K562 (cell line): ENCODE measurements around the gene HMGN2. TPM values are rescaled to one million over a fixed set of nuclear protein-coding genes. Genes with fewer than 3 reads are reported as not detected.

ENCODE experiments used
- FOXJ3 ChIP-seq: sonication (generic); formaldehyde crosslinking; IDR thresholded peaks from 2 replicates; pipeline ENCODE4 v1.4.0; 2020; ENCODE audit warnings: mild to moderate bottlenecking, missing genetic modification reagents
- GTF2F1 ChIP-seq: IDR thresholded peaks from 2 replicates; pipeline ENCODE4 v1.6.1; 2011; ENCODE audit warnings: low read depth, low read length, improper control_type of control experiment
- HMG20A ChIP-seq: fragments of 450-650 bp; formaldehyde crosslinking; conservative IDR thresholded peaks from 2 replicates; pipeline ENCODE4 v1.4.0; 2020; ENCODE audit warnings: mild to moderate bottlenecking, mixed read lengths
- MNT ChIP-seq, 2 experiments: fragments of 450-650 bp; conservative IDR thresholded peaks; 2 replicates each; pipeline ENCODE4 v1.6.1; 2017; ENCODE audit warnings: mild to moderate bottlenecking in 2 of 2, moderate library complexity in 2 of 2
- MYC ChIP-seq, 2 experiments: fragments of 250-450 bp in 1 of 2; sonication (Bioruptor Pico) in 1 of 2; IDR thresholded peaks; 2 replicates each; pipeline versions ENCODE4 v1.5.1 to v1.6.1; 2012 to 2021; ENCODE audit warnings: low read depth in 2 of 2, borderline replicate concordance in 1 of 2, improper control_type of control experiment in 1 of 2, low read length in 1 of 2, mild to moderate bottlenecking in 1 of 2, moderate library complexity in 1 of 2
- NCOA2 ChIP-seq, 2 experiments: fragments of 450-650 bp; IDR thresholded peaks; 2 replicates each; pipeline ENCODE4 v1.6.1; 2018; ENCODE audit warnings: mild to moderate bottlenecking in 2 of 2, moderate library complexity in 1 of 2; ENCODE audit not compliant: partially characterized antibody in 2 of 2
- NR2F6 ChIP-seq: fragments of 450-650 bp; formaldehyde crosslinking; IDR thresholded peaks from 2 replicates; pipeline ENCODE4 v1.4.0; 2020; ENCODE audit warnings: mild to moderate bottlenecking
- SMAD4 ChIP-seq: fragments of 250-450 bp; sonication (Bioruptor Pico); conservative IDR thresholded peaks from 2 replicates; pipeline ENCODE4 v1.8.0; 2021; ENCODE audit warnings: inconsistent platforms, mild to moderate bottlenecking, moderate library complexity
- SMARCA4 ChIP-seq: fragments of 450-650 bp; IDR thresholded peaks from 2 replicates; pipeline ENCODE4 v1.6.1; 2016
- SPI1 ChIP-seq: IDR thresholded peaks from 2 replicates; pipeline ENCODE4 v1.6.1; 2011; ENCODE audit warnings: low read depth, low read length, control low read depth, borderline replicate concordance
- ZBTB12 ChIP-seq: fragments of 250-450 bp; sonication (Bioruptor Pico); IDR thresholded peaks from 2 replicates; pipeline ENCODE4 v1.4.0; 2020
- ZNF347 ChIP-seq: fragments of 450-650 bp; formaldehyde crosslinking; IDR thresholded peaks from 2 replicates; pipeline ENCODE4 v1.4.0; 2020; ENCODE audit warnings: low read depth, mild to moderate bottlenecking, moderate library complexity
- ZNF395 ChIP-seq: fragments of 200-800 bp; sonication (Bioruptor generic); IDR thresholded peaks from 2 replicates; pipeline ENCODE4 v1.6.1; 2017; ENCODE audit warnings: missing genetic modification characterization, missing compliant biosample characterization
- ZNF436 ChIP-seq: fragments of 250-450, 450-650 bp; sonication (Bioruptor Pico); formaldehyde crosslinking; IDR thresholded peaks from 2 replicates; pipeline ENCODE4 v1.7.0; 2020; ENCODE audit warnings: mild to moderate bottlenecking
- ZNF696 ChIP-seq: fragments of 250-450 bp; sonication (Bioruptor Pico); conservative IDR thresholded peaks from 2 replicates; pipeline ENCODE4 v1.4.0; 2020; ENCODE audit warnings: mild to moderate bottlenecking, moderate library complexity
- ZNF717 ChIP-seq: fragments of 250-450 bp; sonication (Bioruptor Pico); IDR thresholded peaks from 2 replicates; pipeline ENCODE4 v1.5.0; 2021
- polyA plus RNA-seq, 8 experiments: library from polyadenylated mRNA; depleted of rRNA in 4 of 8; stranded (reverse) in 5 of 8; unstranded in 3 of 8; fragments of >200 nt; fragmentation: Nextera tagmentation in 2 of 8; fragmentation: Illumina TruSeq in 1 of 8; extraction: Ambion mirVana in 2 of 8; extraction: Trizol in 1 of 8; gene quantifications; 2 replicates each; pipeline versions ENCODE4 v1.2.1 to v1.2.3, GENCODE V29; 2011 to 2014; ENCODE audit warnings: inconsistent platforms in 1 of 8, missing spikeins in 1 of 8
- total RNA-seq, 7 experiments: library from RNA; depleted of rRNA in 6 of 7; stranded (reverse); fragments of >200 nt in 6 of 7; fragmentation: Illumina TruSeq in 2 of 7; extraction: Trizol in 2 of 7; gene quantifications; 2 replicates each; pipeline versions ENCODE4 v1.2.1 to v1.2.3, GENCODE V29; 2011 to 2021; ENCODE audit warnings: low replicate concordance in 1 of 7
- TF ChIP-seq, protein P1 (sequence below): fragments of 450-650 bp; IDR thresholded peaks from 2 replicates; pipeline ENCODE4 v1.7.0; 2016; ENCODE audit warnings: borderline replicate concordance
- TF ChIP-seq, protein P2 (sequence below): fragments of 450-650 bp; IDR thresholded peaks from 2 replicates; pipeline ENCODE4 v1.6.1; 2018; ENCODE audit not compliant: partially characterized antibody

HMGN2 gene
- total and polyA plus RNA-seq, 9 of the 15 experiments (the other 6 are each of a cell fraction or from before 2014, with no cell fraction given): 370 to 1,354 (median 965) TPM

DNA sequence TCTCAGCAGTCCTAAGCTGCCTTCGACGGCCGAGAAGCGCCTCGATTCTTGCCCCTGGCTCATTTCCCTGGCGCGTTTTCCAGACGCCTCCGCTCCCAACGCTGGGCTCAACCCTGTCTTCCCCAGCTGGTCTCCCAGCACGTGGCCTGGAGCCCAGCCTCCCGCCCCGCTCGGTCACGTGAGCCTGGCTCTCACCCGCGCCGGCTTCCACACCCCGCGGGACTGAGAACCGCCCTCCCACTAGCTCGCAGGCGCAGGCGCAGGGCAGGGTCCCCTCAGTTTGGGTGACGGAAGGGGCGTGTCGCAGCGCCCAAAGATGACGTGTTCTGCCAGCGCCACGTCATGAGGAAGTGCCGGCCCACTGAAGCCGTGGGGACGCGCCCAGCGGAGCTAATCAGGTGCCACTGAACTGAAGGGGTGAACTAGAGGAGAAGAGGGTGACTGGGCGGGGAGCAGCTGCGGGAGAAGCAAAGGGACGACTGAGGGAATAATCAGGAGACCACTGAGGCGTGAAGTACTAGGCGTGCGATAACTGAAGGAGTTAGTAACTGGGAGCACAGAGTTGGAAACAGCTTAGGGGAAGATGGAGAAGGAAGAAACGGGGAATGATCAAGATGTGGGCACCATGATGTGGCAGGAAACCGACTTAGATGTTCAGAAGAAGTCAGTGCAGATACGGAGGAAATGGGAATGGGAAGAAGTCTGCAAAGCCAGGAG lies 40.1 kb upstream of the HMGN2 start, which contains the start of gene DHDDS (continued):
- TF ChIP-seq ZNF395: peak; percentile 95
- TF ChIP-seq GTF2F1: 0 out of 2 replicates have a peak, but pooled peaks have one; percentile 36
- no peak for TF ChIP-seq ZNF436 (CRISPR knock-in tag)
- TF ChIP-seq HMG20A (CRISPR knock-in tag): no peak
- TF ChIP-seq FOXJ3 (CRISPR knock-in tag): no peak
- TF ChIP-seq, protein P1, sequence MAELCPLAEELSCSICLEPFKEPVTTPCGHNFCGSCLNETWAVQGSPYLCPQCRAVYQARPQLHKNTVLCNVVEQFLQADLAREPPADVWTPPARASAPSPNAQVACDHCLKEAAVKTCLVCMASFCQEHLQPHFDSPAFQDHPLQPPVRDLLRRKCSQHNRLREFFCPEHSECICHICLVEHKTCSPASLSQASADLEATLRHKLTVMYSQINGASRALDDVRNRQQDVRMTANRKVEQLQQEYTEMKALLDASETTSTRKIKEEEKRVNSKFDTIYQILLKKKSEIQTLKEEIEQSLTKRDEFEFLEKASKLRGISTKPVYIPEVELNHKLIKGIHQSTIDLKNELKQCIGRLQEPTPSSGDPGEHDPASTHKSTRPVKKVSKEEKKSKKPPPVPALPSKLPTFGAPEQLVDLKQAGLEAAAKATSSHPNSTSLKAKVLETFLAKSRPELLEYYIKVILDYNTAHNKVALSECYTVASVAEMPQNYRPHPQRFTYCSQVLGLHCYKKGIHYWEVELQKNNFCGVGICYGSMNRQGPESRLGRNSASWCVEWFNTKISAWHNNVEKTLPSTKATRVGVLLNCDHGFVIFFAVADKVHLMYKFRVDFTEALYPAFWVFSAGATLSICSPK: no peak
- peak; percentile 99 for TF ChIP-seq MYC (IDR thresholded peaks at IDR 0.05; ENCODE audit: low read depth, low read length)
- TF ChIP-seq MYC (CRISPR knock-in tag; IDR thresholded peaks at IDR 0.05; ENCODE audit: borderline replicate concordance, low read depth): peak; percentile 98
- no peak for TF ChIP-seq ZNF717 (CRISPR knock-in tag)
- no peak for TF ChIP-seq ZNF347 (CRISPR knock-in tag)
- peak; percentile 94 for TF ChIP-seq SPI1
- TF ChIP-seq, protein P2, sequence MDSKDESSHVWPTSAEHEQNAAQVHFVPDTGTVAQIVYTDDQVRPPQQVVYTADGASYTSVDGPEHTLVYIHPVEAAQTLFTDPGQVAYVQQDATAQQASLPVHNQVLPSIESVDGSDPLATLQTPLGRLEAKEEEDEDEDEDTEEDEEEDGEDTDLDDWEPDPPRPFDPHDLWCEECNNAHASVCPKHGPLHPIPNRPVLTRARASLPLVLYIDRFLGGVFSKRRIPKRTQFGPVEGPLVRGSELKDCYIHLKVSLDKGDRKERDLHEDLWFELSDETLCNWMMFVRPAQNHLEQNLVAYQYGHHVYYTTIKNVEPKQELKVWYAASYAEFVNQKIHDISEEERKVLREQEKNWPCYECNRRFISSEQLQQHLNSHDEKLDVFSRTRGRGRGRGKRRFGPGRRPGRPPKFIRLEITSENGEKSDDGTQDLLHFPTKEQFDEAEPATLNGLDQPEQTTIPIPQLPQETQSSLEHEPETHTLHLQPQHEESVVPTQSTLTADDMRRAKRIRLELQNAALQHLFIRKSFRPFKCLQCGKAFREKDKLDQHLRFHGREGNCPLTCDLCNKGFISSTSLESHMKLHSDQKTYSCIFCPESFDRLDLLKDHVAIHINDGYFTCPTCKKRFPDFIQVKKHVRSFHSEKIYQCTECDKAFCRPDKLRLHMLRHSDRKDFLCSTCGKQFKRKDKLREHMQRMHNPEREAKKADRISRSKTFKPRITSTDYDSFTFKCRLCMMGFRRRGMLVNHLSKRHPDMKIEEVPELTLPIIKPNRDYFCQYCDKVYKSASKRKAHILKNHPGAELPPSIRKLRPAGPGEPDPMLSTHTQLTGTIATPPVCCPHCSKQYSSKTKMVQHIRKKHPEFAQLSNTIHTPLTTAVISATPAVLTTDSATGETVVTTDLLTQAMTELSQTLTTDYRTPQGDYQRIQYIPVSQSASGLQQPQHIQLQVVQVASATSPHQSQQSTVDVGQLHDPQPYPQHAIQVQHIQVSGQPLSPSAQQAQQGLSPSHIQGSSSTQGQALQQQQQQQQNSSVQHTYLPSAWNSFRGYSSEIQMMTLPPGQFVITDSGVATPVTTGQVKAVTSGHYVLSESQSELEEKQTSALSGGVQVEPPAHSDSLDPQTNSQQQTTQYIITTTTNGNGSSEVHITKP: peak; percentile 66
- TF ChIP-seq NCOA2 (IDR thresholded peaks at IDR 0.05; ENCODE audit: partially characterized antibody in 2 of 2): no peak
- peak; percentile 100 for TF ChIP-seq ZBTB12 (CRISPR knock-in tag)
- TF ChIP-seq SMAD4: peak; percentile 77
- peak; percentile 100 for TF ChIP-seq MNT (conservative IDR thresholded peaks at IDR 0.05)
- peak; percentile 67 for TF ChIP-seq SMARCA4
- no peak for TF ChIP-seq NR2F6 (CRISPR knock-in tag)
- TF ChIP-seq ZNF696 (CRISPR knock-in tag): no peak
